K562 (cell line): ENCODE results near the gene FAM149B1. TPM values are rescaled to one million over a fixed set of nuclear protein-coding genes. Genes with fewer than 3 reads are reported as not detected.

Experiments used
- CBX3 ChIP-seq, 2 experiments: IDR thresholded peaks; 1 replicate in 1 of 2; 2 replicates in 1 of 2; pipeline ENCODE4 v1.6.1; 2012; ENCODE audit warnings: inconsistent platforms in 2 of 2, low read length in 2 of 2, borderline replicate concordance in 1 of 2, control low read depth in 1 of 2
- CSDE1 ChIP-seq, 2 experiments: fragments of 450-650 bp; IDR thresholded peaks; 2 replicates each; pipeline ENCODE4 v1.6.1; 2016; ENCODE audit warnings: mild to moderate bottlenecking in 1 of 2
- PHF8 ChIP-seq: fragments of 200-600 bp; sonication (generic); IDR thresholded peaks from 2 replicates; pipeline ENCODE4 v1.6.1; 2012; ENCODE audit warnings: mixed run types, mild to moderate bottlenecking, inconsistent platforms, low read length, moderate library complexity, borderline replicate concordance
- SAFB2 ChIP-seq: fragments of 200-400 bp; formaldehyde crosslinking; IDR thresholded peaks from 2 replicates; pipeline ENCODE4 v1.6.1; 2018; ENCODE audit warnings: borderline replicate concordance, low read length, low read depth, moderate library complexity; ENCODE audit not compliant: severe bottlenecking
- ZNF280B ChIP-seq: fragments of 250-450 bp; sonication (Bioruptor Pico); IDR thresholded peaks from 2 replicates; pipeline ENCODE4 v1.5.1; 2021; ENCODE audit warnings: mild to moderate bottlenecking
- ZNF311 ChIP-seq: fragments of 250-450 bp; sonication (Bioruptor Pico); IDR thresholded peaks from 2 replicates; pipeline ENCODE4 v1.4.0; 2020; ENCODE audit warnings: mild to moderate bottlenecking, moderate library complexity
- ZNF57 ChIP-seq: fragments of 450-650 bp; formaldehyde crosslinking; IDR thresholded peaks from 2 replicates; pipeline ENCODE4 v1.4.0; 2020; ENCODE audit warnings: mild to moderate bottlenecking, moderate library complexity
- ZNF707 ChIP-seq: fragments of 250-450 bp; sonication (Bioruptor Pico); conservative IDR thresholded peaks from 2 replicates; pipeline ENCODE4 v1.8.0; 2022; ENCODE audit warnings: inconsistent platforms, mild to moderate bottlenecking, moderate library complexity
- polyA plus RNA-seq, 8 experiments: library from polyadenylated mRNA; depleted of rRNA in 4 of 8; stranded (reverse) in 5 of 8; unstranded in 3 of 8; fragments of >200 nt; fragmentation: Nextera tagmentation in 2 of 8; fragmentation: Illumina TruSeq in 1 of 8; extraction: Ambion mirVana in 2 of 8; extraction: Trizol in 1 of 8; gene quantifications; 2 replicates each; pipeline versions ENCODE4 v1.2.1 to v1.2.3, GENCODE V29; 2011 to 2014; ENCODE audit warnings: inconsistent platforms in 1 of 8, missing spikeins in 1 of 8
- total RNA-seq, 7 experiments: library from RNA; depleted of rRNA in 6 of 7; stranded (reverse); fragments of >200 nt in 6 of 7; fragmentation: Illumina TruSeq in 2 of 7; extraction: Trizol in 2 of 7; gene quantifications; 2 replicates each; pipeline versions ENCODE4 v1.2.1 to v1.2.3, GENCODE V29; 2011 to 2021; ENCODE audit warnings: low replicate concordance in 1 of 7
- TF ChIP-seq, protein P1 (sequence below): fragments of 450-650 bp; formaldehyde crosslinking; IDR thresholded peaks from 2 replicates; pipeline ENCODE4 v1.4.0; 2020; ENCODE audit warnings: mild to moderate bottlenecking, moderate library complexity
- TF ChIP-seq, protein P2 (sequence below), 2 experiments: fragments of 450-650 bp in 1 of 2; IDR thresholded peaks; 2 replicates each; pipeline ENCODE4 v1.6.1; 2011 to 2017; ENCODE audit warnings: low read depth in 2 of 2, antibody characterized with exemption in 1 of 2, borderline replicate concordance in 1 of 2, low read length in 1 of 2, mild to moderate bottlenecking in 1 of 2, mixed read lengths in 1 of 2; ENCODE audit not compliant: control insufficient read depth in 1 of 2
- TF ChIP-seq, protein P3 (sequence below): fragments of 250-450 bp; sonication (Bioruptor Pico); IDR thresholded peaks from 2 replicates; pipeline ENCODE4 v1.4.0; 2020; ENCODE audit warnings: borderline replicate concordance

The FAM149B1 gene
- total and polyA plus RNA-seq, 9 of the 15 experiments (the other 6 are each of a cell fraction or from before 2014, with no cell fraction given): 4.2 to 18.5 (median 9.3) TPM

DNA sequence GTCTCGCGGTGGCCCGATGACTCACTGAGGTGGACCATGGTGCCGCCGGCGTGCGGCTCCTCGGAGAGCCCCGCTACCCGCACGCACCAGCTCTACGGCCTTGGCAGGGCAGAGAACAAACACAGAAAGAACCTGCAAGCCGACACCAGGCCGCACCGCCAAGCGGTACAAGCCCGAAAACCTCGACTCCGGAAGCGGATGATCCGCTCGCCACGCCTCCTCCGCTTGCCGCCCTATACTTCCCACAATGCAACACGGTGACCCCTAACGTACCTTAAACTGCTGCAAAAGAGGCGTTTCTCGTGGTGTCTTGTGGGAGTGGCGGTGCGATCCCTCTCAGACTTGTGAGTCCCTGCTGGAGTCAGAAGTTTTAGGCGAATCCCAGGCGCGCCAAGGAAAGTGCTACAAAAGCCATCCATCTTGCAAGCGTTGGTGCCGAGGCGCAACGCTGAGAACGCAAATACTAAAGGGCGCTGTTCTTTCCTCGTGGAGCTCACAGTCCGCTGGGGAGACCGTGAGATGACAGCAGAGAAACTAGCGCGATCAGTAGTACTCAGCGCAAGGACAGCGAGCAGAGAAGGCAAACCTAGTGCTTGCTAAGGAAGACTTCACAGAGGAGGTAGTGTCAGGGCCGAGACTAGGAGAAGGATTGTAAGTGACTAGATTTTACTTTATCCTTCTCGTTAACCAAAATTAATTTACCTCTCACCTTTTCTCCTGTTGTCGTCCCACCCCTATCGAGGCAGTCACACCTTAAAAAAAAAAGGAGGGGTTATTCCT, 84.7 kb downstream of the FAM149B1 start, which contains the start of gene MRPS16 (continued):
- TF ChIP-seq, protein P1, sequence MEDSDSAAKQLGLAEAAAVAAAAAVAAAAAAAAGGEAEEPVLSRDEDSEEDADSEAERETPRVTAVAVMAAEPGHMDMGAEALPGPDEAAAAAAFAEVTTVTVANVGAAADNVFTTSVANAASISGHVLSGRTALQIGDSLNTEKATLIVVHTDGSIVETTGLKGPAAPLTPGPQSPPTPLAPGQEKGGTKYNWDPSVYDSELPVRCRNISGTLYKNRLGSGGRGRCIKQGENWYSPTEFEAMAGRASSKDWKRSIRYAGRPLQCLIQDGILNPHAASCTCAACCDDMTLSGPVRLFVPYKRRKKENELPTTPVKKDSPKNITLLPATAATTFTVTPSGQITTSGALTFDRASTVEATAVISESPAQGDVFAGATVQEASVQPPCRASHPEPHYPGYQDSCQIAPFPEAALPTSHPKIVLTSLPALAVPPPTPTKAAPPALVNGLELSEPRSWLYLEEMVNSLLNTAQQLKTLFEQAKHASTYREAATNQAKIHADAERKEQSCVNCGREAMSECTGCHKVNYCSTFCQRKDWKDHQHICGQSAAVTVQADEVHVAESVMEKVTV (CRISPR knock-in tag): no peak
- TF ChIP-seq, protein P2, sequence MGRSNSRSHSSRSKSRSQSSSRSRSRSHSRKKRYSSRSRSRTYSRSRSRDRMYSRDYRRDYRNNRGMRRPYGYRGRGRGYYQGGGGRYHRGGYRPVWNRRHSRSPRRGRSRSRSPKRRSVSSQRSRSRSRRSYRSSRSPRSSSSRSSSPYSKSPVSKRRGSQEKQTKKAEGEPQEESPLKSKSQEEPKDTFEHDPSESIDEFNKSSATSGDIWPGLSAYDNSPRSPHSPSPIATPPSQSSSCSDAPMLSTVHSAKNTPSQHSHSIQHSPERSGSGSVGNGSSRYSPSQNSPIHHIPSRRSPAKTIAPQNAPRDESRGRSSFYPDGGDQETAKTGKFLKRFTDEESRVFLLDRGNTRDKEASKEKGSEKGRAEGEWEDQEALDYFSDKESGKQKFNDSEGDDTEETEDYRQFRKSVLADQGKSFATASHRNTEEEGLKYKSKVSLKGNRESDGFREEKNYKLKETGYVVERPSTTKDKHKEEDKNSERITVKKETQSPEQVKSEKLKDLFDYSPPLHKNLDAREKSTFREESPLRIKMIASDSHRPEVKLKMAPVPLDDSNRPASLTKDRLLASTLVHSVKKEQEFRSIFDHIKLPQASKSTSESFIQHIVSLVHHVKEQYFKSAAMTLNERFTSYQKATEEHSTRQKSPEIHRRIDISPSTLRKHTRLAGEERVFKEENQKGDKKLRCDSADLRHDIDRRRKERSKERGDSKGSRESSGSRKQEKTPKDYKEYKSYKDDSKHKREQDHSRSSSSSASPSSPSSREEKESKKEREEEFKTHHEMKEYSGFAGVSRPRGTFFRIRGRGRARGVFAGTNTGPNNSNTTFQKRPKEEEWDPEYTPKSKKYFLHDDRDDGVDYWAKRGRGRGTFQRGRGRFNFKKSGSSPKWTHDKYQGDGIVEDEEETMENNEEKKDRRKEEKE (IDR thresholded peaks at IDR 0.05; ENCODE audit: borderline replicate concordance in 1 of 2, control insufficient read depth in 1 of 2, low read depth in 2 of 2, low read length in 1 of 2): no peak
- TF ChIP-seq ZNF57: peak; percentile 62; the same call in 1 of the 2 replicates
- TF ChIP-seq ZNF707 (CRISPR knock-in tag): 0 out of 2 replicates have a peak, but pooled peaks have one; percentile 16
- TF ChIP-seq CSDE1 (IDR thresholded peaks at IDR 0.05): no peak
- TF ChIP-seq SAFB2: no peak
- TF ChIP-seq ZNF280B (CRISPR knock-in tag): no peak
- peak in 1 of 2 experiments; percentile 87; a peak in 1 of 3 replicates for TF ChIP-seq CBX3 (IDR thresholded peaks at IDR 0.05; ENCODE audit: borderline replicate concordance in 1 of 2, low read length in 2 of 2)
- peak; percentile 98 for TF ChIP-seq PHF8
- TF ChIP-seq, protein P3, sequence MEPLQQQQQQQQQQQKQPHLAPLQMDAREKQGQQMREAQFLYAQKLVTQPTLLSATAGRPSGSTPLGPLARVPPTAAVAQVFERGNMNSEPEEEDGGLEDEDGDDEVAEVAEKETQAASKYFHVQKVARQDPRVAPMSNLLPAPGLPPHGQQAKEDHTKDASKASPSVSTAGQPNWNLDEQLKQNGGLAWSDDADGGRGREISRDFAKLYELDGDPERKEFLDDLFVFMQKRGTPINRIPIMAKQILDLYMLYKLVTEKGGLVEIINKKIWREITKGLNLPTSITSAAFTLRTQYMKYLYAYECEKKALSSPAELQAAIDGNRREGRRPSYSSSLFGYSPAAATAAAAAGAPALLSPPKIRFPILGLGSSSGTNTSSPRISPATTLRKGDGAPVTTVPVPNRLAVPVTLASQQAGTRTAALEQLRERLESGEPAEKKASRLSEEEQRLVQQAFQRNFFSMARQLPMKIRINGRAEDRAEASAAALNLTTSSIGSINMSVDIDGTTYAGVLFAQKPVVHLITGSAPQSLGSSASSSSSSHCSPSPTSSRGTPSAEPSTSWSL (CRISPR knock-in tag): no peak
- TF ChIP-seq ZNF311 (CRISPR knock-in tag): no peak
